Activated effector memory CD4-positive, alpha-beta T cell treated with anti-CD3 and anti-CD28 coated beads, Interleukin-2, amount 50 U/mL, for 16 hours (primary cell): ENCODE results near the gene TTC9.

ENCODE experiments used
- DNase-seq: peaks from one replicate; pipeline ENCODE4 v3.0.0-alpha.2; 2020

TTC9 gene

DNA sequence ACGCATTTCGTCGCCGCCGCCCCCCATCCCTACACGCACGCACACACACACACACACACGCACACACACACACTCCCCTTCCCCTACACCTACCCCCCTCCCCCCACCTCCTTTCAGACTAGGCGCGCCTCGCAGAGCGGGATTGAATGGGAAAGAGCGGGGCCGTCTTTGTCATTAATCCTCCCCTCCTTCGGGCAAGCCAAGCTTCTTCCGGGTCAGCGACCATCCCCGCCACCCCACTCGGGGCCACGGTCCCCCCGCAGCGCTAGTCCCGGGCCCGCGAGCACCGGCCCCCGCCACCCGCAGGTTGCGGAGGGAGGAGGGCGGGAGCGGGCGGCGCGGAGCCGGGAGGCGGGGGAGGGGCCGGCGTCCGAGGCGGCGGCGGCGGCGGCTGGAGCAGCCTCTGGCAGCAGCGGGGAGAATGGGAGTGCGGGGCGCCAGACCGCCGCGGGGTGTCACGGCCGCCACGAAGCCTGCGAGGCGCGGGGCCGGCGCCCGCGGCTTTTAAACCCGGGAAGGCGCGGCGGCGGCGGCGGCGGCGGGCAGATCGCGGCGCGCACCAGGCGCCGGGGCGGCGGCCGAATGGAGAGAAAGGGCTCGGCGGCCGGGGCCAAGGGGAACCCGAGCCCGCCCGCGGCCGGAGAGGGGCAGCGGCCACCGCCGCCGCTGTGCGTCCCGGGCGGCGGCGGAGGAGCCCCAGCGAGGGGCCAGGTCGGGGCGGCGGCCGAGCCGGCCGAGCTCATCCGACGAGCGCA is at the start of gene TTC9:
Gene TTC9 (plus strand): TSS at position 369 of the 755 bp plus-strand sequence. CDS start 214 bp downstream, at position 583.
- peak; percentile 79 for DNase-seq

- DNase-seq: no peak
These were observed 47.3 kb upstream of the TTC9 start for GRCh38 chr14:70594461-70594860.

DNA sequence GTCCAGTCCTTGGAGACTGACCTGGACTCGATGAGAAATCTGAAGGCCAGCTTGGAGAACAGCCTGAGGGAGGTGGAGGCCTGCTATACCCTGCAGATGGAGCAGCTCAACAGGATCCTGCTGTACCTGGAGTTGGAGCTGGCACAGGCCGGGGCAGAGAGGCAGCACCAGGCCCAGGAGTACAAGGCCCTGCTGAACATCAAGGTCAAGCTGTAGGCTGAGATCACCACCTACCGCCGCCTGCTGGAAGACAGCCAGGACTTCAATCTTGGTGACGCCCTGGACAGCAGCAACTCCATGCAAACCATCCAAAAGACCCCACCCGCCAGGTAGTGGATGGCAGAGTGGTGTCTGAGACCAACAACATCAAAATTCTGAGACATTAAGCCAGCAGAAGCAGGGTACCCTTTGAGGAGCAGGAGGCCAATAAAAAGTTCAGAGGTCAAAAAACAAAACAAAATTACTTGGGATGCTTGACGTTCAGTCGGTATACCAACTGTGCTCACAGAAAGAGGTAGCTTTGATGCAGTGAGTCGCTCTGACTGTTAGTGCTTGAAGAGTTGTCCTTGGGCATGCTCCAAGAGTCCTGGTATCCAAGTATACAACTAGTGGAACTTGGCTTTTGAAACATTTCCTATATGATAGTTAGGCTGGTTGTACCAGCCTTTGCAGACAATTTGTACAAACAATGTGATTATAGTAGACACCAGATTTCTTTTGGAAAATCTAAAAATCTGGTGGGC is 46.1 kb upstream of the TTC9 start:
- no peak for DNase-seq

- no peak for DNase-seq
These were observed 44.0 kb upstream of the TTC9 start for GRCh38 chr14:70597731-70598130.

GRCh38 chr14:70599345-70599744 is 42.4 kb upstream of the TTC9 start:
- DNase-seq: no peak

DNA sequence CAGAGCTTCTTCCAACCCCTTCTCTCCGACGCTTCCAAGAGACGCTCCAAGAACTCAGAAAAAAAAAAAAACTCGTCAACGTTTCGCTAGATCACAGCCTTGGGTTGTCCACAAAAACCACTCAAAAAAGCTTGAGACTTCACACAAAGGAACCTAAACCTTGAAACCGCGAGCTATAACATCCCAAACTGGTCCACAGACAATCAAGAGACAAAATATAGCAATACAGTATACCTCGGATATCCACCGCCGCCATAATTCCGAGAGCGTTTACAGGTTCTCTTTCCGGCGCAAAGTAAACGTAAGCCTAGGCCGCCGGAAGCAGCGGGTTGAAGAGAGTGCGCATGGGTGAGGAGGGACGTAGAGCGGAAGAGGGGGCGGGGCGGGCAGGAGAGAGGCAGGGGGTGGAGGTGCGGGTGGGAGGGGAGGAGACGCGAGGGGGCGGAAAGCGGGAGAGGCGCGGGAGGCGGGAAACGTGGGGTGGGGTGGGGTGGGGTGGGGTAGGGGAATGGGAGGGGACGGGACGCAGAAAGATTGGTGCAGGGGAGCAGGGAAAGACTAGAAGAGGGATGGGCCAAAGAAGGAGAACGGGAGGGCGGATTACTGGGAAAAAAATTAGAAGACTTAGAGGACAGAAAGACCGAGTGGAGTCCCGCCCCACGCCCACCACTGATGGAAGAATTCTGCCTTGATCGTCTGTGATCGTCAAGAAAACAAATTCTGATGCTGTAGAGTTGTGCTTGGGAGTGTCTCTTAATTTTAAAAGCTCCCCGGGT is 41.1 kb upstream of the TTC9 start, which contains the start of gene MED6:
Gene MED6 (minus strand): TSS at position 274 of the 776 bp plus-strand sequence. CDS start 18 bp downstream, at position 256.
- peak; percentile 97 for DNase-seq

- DNase-seq: no peak
These were observed 40.6 kb upstream of the TTC9 start for GRCh38 chr14:70601162-70601561.

DNA sequence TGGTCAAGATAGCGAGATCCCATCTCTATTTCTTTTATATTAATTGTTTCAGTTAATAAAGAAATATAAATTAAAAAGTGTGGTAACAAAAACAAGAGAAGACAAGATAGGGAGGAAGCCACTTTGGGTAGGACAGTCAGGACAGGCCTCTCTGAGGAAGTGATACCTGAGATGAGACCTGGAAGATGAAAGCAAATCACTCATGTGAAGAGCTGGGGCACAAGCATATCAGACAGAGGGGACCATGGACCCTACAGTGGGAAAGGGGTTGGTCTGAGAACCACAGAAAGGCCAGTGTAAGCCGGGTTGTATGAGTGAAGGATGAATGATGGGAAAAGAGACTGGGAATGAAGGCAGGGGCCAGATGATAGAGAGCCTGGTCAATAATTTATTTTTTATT is 39.5 kb upstream of the TTC9 start:
- no peak for DNase-seq

- DNase-seq: no peak
These were observed 30.5 kb upstream of the TTC9 start for GRCh38 chr14:70611216-70611615.

GRCh38 chr14:70616646-70617045 is 25.1 kb upstream of the TTC9 start:
- DNase-seq: no peak

GRCh38 chr14:70618314-70618713 is 23.4 kb upstream of the TTC9 start:
- no peak for DNase-seq

GRCh38 chr14:70619708-70620107 is 22.0 kb upstream of the TTC9 start:
- DNase-seq: no peak

DNA sequence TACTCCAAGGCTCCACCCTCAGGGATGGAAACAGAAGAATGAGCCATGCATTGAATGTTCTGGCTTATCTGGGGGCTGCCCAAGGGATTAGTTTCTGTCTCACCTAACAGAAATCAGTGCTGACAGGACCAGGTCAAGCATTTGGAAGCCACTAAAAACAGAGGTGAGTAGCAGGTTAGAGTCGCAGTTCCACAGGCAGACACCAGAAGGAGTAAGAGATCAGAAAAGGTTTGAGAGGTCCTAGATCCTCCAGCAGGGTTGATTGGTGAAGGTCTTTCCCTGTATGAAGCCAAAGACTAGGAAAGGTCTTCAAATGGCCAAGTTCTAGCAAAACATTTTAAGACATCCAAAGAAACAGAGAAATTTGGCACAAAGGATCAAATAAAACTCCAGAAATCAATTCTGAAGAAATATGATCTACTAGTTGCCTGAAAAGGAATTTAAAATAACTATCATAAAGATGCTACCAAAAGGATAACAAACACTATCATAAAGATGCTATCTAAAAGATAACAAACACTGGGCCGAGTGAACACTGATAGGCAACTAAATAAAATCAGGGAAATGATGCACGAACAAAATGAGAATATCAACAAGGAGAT is 19.5 kb upstream of the TTC9 start:
- DNase-seq: peak; percentile 75

GRCh38 chr14:70624972-70625371 is 16.7 kb upstream of the TTC9 start:
- DNase-seq: no peak

DNA sequence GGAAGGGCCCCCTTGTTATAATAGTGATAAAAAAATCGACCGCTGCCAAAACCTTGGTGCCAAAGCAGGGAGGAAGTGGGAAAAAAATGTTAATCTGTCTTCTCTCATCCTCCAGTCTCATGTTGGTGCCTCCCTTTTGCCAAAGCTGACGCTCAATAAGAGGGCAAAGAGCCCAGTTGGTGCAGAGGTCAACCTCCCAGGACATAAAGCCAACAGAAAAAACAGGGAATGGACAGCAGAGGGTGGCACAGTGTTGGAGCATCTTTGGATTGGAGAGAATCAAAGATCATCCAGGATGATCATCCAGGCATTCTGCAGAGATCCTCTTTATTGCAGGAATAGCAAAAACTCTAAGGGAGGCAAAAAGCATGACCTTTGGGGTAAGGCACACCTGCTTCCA is 9.8 kb upstream of the TTC9 start:
- no peak for DNase-seq

- no peak for DNase-seq
These were observed 5.6 kb upstream of the TTC9 start for GRCh38 chr14:70635971-70636595.

GRCh38 chr14:70638416-70638815 is 3.3 kb upstream of the TTC9 start:
- DNase-seq: no peak

DNA sequence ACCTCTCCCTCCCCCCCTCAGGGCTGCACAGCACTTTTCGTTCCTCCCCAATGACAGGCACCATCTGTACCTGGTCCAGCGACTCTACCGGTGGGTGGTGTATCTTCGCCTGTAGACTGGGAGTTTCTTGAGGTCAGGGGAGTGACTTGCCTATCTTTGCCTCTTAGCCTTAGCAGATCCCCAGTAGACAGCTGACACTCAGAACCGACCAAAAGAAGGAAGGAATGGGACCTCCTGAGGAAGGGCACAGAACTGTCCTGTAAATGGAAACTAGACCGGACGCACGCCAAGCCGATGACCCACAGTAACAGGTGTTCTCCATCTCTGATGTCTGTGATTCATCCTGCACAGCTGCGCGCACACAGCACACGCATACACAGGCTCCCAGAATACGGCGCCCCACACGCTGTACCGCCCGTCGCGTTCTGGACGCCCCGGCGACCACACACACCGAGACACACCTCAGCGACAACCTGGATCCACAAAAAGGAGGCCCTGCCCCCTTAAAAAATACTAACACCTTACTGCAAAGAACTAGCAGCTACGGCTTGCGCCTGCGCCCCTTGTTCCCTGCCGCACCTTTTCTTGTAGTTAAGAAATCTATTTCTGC is 673 bp upstream of the TTC9 start:
- DNase-seq: peak; percentile 82

DNA sequence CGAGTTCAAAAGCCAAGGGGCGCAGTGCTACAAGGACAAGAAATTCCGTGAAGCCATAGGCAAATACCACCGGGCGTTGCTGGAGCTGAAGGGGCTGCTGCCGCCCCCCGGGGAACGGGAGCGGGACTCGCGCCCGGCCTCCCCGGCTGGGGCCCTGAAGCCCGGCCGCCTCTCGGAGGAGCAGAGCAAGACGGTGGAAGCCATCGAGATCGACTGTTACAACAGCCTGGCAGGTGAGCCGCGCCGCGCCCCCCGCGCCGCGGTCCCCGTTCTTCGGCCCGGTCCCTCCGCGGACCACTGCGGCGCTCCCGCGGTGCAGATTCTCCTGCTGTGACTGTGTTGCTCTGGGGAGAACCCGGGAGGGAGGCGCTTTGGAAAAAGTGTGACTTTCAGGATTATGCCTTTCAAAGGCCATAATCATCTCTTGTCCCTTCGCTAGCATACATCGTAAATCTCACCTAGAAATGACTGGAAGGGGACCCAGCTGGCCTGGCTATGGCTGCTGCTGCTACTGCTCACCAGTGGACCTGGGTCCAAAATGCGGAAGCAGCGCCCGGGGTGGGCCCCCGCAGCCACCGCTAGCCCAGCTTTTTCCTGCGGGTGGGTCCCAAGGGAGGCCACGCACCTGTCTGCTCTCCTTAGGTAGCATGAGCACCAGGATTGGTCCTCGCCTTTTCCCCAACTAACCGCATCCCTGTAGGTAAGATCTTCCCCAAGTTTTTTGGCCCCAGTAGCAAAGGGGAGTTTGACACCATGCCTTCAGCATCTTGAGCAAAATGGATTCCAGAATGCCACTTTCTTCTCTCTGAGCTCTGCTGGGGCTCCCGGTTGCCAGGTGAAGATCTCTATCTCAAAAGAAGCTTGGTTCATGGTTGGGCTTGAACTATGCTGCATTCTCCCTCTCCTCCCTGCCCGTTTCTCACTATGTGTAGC is 853 bp downstream of the TTC9 start:
- DNase-seq: peak; percentile 77

GRCh38 chr14:70643967-70644366 is 2.3 kb downstream of the TTC9 start:
- no peak for DNase-seq

GRCh38 chr14:70645892-70646291 is 4.2 kb downstream of the TTC9 start:
- DNase-seq: no peak
